Esophagus muscularis mucosa (tissue), 4 donors: ENCODE measurements around the gene ASTN2.

Source experiments
- CTCF ChIP-seq, 3 experiments: fragments of 200-600 bp in 2 of 3; fragments of 450-650 bp in 1 of 3; sonication (generic) in 2 of 3; IDR thresholded peaks; one replicate each; pipeline ENCODE4 v1.5.1; 2017 to 2019; ENCODE audit warnings: antibody characterized with exemption in 3 of 3, mild to moderate bottlenecking in 2 of 3, moderate library complexity in 1 of 3
- EP300 ChIP-seq: sonication (generic); formaldehyde crosslinking; IDR thresholded peaks from one replicate; pipeline ENCODE4 v1.6.1; 2017; ENCODE audit warnings: antibody characterized with exemption
- POLR2A ChIP-seq: fragments of 450-650 bp; IDR thresholded peaks from one replicate; pipeline ENCODE4 v1.6.1; 2017; ENCODE audit warnings: antibody characterized with exemption, moderate library complexity, mild to moderate bottlenecking, low read depth
- POLR2AphosphoS5 ChIP-seq, 2 donors: sonication (generic); formaldehyde crosslinking; IDR thresholded peaks; one replicate each; pipeline ENCODE4 v1.6.1; 2017; ENCODE audit warnings: antibody characterized with exemption in 2 of 2

GRCh38 chr9:116475201-116475600 is 939.7 kb downstream of the ASTN2 start:
- TF ChIP-seq CTCF (IDR thresholded peaks at IDR 0.05) = no peak
- TF ChIP-seq EP300 = no peak
- no peak for TF ChIP-seq POLR2A
- no peak for TF ChIP-seq POLR2AphosphoS5 (IDR thresholded peaks at IDR 0.05)
